ENCODE results near the gene DDN.

The DDN gene

DNA sequence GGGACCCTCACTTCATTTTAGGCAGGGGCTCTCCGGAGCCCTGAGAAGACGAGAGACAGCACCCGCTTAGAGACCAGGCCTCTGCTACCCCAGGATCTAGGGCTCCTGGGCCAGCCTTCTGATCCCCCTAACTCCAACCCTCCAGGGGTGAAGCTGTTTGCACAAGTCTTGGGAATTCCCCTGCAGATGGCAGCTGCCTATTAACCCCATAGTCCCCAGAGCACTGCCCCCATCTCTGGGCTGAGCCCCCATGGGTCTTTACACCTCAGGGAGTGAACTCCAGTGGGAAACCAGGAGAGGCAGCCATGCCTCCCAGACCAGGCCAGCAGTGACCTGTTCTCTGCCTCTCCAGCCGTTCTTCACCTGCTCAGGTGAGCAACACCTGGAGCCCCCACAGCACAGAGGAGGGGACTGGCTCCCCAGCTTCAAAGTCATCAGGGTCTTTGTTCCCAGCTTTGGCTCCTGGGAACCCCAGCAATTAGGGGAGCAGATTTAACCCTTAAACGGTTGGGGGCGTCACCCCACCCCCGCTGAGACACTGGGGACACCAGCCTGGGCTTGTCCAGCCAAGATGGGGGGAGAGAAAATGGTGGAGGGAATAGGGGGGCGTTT is 29.9 kb downstream of the DDN start:
- no peak for DNase-seq

DNA sequence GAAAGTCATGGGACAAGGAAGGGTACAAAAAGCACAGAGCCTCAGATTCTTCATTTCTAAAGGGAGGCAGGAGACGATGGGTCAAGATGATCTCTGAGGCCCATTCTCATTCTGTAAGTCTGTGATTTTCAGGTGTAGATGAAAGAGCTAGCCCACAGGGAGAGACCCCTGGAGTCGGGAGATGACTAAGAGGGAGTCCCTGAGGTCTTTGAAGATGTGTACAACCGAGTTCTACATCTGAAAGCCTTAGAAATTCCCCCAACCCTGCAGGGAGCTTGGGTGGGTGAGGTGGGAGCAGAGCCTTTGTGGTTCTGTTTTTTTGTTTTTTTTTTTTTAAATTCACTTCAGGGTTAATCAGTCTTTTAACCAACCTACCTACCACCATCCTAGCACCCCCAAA is 30.7 kb downstream of the DDN start:
- no peak for DNase-seq

- no peak for DNase-seq
Measured at GRCh38 chr12:48967991-48968390, 31.2 kb downstream of the DDN start.

DNA sequence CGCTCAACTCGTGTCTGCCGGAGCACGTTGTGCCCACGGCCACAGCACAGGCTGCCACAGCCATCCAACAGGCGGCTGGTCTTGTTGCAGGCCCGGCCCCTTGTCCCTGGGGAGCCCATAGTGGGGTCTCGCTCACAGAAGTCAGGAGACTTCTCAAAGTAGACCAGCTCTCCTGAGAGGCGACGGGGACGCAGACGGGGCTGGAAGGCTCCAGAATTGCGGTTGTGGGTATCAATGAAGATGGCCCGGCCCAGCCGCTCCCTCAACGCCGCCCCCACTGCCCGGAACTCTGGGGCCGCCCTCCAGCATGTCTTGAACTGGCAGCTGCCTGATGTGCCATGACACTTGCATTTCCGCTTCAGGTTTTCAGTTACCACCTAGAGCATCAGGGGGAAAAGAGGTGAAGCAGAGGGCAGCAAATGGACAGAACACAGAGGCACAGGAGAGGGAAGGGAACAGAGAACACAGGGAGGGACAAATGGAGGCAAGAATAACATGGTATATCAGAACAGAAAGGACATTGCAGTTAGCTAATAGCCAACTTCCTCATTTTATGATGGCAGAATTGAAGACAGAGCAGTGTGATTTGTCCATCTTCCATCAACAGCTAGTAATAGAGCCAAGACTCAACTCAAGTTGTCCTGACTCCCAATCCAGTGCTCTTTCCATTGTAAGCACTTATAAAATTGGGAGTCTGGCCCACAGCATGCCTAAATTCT is 32.8 kb downstream of the DDN start:
- no peak for DNase-seq

DNA sequence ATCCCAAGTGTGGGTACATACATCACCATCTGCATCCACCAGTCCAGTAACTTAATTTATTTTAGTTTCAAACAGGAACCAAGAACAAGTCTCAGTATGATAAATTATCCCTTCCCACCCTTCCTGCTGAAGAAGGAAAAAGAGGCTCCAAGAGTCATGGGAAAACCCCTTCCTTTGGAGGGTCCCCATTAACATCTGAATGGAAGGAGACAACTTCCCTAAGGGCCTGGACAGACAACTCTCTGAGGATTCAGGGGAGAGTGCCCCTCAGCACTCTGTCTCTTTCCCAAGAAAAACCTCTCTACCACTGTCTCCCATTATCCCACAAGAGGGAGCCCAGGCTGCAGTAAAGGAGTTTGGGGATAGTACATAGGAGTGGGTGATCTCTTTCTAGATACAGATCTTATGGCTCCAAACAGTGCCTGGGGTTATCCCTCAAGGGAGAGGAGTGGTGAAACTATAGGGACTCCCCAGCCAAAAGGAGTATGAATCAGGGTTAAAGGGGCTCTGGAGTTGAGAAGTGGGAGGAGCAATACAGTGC is 33.8 kb downstream of the DDN start:
- DNase-seq, result no peak

DNA sequence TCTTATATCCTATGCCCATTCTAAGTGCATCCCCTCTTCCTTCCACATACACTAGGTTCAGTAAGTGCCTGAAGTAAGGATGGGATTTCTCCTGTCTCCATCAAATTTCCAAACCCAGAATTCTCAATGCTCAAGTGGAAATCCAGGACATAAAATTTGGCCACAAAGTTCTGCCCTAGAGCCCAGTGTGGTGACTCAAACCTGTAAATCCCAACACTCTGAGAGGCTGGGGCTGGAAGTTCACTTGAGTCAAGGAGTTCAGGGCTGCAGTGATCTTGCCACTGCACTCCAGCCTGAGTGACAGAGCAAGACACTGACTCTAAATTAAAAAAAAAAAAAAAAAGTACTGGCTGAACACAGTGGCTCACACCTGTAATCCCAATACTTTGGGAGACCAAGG is 37.4 kb downstream of the DDN start:
- DNase-seq, result no peak

- DNase-seq, result no peak
Measured at GRCh38 chr12:48961331-48961730, 37.8 kb downstream of the DDN start.

DNA sequence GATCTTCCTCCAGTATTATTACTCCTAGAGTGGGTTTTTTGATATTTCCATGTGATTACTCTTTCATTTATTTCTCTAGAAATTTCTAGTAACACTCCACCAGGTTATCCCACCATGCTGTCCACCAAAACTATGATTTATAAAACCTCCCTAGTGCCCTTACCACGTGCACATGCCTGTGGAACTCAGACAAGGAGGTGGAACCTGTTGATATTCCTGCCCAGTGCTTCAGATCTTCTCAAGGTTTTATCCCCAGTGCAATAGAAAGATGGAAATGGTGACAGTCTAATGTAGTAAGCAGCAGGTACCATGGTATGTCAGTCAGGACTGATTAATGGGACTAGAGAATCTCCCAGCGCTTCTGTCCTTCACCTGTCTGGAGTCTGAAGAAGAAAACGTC is 38.3 kb downstream of the DDN start:
- DNase-seq, result no peak

GRCh38 chr12:48958049-48958388 is 41.2 kb downstream of the DDN start:
- DNase-seq, result no peak

DNA sequence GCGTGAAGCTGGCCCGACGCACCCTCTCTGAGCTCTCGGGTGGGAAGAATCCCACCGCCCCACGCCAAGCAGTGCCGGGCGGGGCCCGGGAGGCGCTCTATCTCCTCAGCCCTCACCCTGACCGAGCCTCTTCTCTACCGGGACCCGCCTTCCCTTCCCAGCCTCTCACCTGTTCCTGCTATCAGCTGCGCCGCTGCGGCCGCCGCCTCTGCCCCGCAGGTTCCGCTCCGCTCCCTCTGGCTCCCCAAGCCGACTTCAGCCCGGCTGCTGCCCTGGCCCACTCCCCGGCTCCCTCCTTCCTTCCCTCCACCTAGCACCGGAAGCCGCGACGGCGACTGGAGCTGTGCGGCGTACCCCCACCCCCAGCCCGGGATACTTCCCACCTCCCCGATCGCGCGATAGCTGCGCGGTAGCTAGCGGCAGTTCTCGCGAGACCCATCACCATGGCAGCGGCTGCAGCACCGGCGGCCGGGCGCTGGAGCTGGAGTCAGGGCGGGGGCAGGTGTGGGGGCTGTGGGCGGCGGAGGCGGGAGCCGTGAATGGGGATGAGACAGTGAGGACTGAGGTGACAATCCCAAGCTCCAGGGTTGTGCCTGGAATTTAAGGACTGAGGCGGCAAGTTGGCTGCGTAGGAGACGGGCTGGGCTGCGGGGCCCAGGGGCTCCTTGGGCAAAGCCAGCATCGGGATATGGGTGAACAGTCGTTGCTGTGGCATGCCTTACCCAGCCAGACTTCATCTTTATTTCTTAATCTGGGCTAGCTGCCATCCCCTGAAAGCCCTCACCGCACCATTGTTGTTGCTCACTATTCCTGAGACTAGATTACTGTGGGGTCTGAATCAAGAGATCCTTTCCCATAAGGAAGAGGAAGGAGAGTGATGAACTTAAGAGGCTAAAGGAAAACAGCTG is 41.8 kb downstream of the DDN start, which contains the start of gene ARF3:
TSS of gene ARF3 (minus strand) at position 347 of the 908 bp plus-strand sequence. CDS start 16,392 bp downstream, outside the sequence.
- DNase-seq, result peak; percentile 41 to 95 (median 84)

DNA sequence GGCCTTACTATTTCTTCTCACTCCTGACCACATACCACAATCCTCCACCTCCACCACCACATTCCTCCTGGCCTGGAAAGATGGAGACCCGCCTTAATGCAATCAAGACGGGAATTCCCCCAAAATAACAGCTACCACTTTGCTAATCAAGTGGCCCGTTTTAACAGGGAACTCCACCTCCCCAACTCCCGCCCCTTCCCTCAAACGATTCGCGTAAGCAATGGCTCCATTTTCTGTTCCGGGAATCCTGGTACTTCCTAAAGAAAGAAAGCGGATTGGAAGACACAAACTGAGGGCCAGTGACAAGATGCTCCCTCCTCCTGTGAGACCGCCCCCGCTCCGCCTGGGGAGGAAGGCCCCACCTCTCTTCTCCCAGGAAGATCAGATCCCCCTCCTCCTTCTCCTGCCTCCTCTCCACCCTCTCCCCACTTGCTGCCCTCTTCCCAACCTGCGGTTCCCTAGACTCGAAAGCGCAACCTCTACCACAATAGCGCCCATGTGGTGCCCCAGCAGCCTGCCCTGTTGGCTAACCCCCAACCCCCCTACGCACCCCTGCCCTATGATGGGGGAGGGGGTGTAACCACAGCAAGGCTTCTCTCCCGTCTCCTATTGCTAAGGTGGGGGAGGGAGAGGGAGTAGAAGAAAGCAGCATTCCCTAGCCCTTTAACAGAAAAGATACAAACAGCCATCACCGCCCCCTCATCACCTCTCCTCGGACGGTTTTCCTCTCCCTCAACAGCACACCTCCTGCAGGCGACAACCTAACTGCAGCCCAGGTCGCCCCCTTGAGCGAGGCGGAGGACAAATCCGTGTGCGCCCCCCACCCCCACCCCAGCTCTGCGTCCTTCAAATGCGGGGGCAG is 42.7 kb downstream of the DDN start:
- DNase-seq, result peak in 54 of 56 donors; percentile 11 to 91 (median 67)

- no peak for DNase-seq
Measured at GRCh38 chr12:48954841-48955501, 44.2 kb downstream of the DDN start.

DNA sequence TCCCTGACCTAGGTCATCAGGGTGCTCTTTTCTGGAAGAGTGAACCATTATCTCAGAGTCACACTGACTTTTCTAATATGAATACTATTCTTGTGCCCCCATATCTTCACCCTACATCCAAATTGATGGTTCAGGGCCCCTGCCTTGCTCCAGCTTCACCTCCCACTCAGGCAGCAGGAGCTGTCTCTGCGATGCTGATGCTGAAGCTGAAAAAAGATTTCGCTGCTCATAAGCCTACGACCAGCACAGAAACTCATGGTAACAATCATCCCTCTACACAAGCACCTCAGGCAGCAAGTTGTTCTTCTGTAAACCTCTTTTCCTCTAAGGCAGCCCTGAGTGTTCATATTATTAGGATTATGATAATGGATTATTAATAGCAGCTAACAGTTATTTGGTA is 45.1 kb downstream of the DDN start:
- DNase-seq, result peak in 3 of 56 donors; percentile 6 to 27 (median 18)

GRCh38 chr12:48952691-48953090 is 46.5 kb downstream of the DDN start:
- DNase-seq, result no peak

DNA sequence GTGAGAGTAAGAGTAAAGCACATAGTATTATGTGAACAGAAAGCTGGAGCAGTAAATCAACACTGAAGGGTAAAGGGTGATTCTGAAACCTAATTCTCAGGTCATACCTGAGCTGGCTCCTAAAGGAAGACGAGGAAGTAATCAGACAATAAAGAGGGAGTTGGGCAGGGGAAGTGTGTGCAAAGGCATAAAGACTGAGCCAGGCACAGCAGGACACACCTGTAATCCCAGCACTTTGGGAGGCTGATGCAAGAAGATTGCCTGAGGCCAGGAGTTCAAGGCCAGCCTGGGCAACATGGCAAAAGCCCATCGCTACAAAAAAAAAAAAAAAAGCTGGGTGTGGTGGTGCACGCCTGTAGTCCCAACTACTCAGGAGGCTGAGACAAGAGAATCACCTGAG is 51.4 kb downstream of the DDN start:
- DNase-seq, result no peak

DNA sequence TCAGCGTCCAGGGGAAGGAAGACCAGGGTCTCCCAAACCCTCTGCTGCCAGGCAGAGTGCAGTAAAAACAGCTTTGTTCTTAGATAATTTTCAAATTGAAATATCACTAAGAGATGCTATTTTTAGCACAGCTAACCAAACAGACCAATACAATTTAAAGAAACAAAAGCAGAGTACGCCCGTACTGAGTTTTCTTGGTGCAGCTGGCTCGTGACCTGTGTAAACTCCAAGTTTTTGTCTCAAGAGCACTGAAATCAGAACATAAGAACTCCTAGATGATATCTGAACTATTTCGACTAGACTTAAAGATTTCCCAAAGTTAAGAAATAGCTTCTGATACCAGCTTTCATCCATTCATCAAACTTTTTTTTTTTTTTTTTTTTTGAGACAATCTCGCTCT is 52.2 kb downstream of the DDN start:
- DNase-seq, result no peak

DNA sequence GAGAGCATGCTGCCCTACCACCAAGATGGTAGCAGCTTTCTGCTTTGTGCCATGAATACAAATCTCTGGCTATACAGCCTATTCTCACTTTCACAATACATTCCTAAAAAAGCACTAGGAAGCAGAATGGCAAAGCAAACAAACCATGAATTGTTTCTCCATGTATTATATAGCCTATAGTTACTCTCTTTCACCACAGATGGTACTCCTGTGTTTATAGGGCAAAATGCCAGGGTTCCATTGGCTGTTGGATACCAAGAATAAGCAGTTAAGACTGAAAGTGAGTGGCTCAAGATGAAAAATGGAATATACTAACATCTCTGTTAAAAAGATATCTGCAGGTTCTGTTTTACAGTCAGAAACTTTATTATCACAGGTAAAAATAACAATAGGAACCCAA is 53.0 kb downstream of the DDN start:
- DNase-seq, result no peak

Data from nucleus accumbens (tissue), 56 donors.